Activated T-cell treated with anti-CD3 and anti-CD28 coated beads, Interleukin-2, amount 50 U/mL, for 1 hour (primary cell): ENCODE data around the gene CDH23.

ENCODE experiments used
- DNase-seq: peaks from one replicate; pipeline ENCODE4 v3.0.0-alpha.2; 2020

CDH23 gene

GRCh38 chr10:71753091-71753959 lies 356.6 kb downstream of the CDH23 start:
- no peak for DNase-seq

- DNase-seq: no peak
These were observed 357.3 kb downstream of the CDH23 start for GRCh38 chr10:71753960-71754505.

GRCh38 chr10:71754562-71754961 lies 357.8 kb downstream of the CDH23 start:
- no peak for DNase-seq

- no peak for DNase-seq
These were observed 358.6 kb downstream of the CDH23 start for GRCh38 chr10:71755179-71755879.

- DNase-seq: no peak
These were observed 359.8 kb downstream of the CDH23 start for GRCh38 chr10:71756311-71757191.

- peak; percentile 43 for DNase-seq
These were observed 360.7 kb downstream of the CDH23 start for GRCh38 chr10:71757399-71757922.

DNA sequence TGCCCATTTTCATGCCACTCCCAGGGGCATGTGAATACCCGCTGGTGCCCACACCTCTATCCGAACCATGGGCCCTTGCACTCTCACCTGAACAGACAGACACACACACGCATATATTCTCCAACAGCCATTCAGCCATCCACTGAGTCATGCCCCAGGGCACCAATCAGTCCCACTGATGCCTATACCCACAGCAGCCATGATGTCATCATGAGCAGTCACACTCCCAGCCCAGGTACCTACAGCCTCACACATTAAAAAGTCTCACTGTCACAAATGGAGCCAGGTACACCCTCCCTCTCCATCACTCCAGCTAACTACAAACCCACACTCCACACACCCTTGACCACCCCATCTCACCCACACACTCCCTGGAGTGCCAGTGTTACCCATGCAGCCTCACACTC lies 364.4 kb downstream of the CDH23 start:
- DNase-seq: peak; percentile 47

GRCh38 chr10:71761541-71762113 lies 364.9 kb downstream of the CDH23 start:
- DNase-seq: peak; percentile 25

- DNase-seq: no peak
These were observed 365.6 kb downstream of the CDH23 start for GRCh38 chr10:71762324-71762723.

GRCh38 chr10:71763352-71764127 lies 366.8 kb downstream of the CDH23 start:
- no peak for DNase-seq

DNA sequence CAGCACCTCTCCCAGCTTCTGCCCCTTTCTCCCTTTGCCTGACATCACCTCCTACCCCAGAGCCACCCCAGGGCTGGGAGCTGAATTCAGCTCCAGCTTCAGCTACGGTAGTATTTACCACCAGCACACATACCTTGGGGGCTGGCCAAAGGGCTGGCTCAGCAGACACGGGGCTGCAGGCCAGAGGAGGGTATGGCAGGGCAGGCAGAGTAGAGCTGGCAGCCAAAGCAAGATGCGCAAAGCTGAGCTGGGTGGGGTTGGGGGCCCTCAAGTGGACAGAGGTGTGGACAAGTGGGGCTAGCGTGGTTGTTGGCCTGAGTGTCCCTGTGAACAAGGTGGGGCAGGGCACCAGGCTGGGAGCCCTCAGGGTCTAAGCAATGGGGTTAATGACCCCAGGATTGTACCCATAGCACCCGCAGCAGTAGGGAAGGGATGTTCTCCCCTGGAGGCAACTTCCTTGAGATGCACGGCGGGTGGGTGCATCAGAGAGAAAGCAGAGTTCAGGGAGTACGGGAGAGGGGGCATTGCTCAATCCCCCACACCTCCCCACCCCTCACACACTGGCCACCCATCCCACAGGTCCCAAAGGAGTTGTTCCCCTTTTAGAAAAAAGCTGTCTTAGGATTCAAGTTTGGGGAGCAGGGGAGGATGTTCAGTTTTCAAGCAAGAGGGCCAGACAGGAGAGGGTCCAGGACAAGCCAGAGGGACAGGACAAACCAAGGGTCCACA lies 368.6 kb downstream of the CDH23 start:
- no peak for DNase-seq

GRCh38 chr10:71765906-71766716 lies 369.4 kb downstream of the CDH23 start:
- DNase-seq: no peak

DNA sequence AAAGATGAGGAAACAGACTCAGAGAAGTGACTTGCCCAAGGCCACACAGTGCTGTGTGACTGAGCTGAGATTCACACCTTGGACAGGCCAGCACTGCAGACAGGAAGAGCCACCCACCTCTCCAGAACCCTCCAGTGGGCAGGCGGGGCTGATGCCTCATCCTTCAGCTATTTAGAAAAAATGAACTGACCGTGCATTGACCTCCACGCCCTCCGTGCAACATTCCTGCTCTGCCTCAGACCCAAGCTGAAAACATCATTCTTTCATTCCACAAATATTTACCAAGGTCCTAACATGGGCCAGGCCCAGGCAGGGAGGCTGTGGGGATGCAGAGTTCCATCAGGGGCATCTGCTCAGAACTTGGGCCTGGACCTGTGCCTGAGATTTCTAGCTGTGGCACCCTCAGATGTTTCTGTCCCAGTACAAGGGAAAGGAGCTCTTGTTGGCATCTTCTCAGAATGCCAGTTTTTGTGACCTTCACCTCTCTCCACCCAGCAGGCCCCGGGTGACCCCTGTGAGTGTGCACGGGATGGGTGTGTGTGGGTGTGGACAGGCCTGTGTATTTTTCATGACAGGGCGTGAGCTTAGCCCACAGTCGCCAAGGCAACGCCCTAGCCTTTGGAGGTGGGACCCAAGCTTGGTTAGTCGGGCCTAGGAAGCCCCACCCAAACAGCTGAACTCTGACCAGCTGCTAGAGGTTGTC lies 370.1 kb downstream of the CDH23 start:
- DNase-seq: peak; percentile 34

DNA sequence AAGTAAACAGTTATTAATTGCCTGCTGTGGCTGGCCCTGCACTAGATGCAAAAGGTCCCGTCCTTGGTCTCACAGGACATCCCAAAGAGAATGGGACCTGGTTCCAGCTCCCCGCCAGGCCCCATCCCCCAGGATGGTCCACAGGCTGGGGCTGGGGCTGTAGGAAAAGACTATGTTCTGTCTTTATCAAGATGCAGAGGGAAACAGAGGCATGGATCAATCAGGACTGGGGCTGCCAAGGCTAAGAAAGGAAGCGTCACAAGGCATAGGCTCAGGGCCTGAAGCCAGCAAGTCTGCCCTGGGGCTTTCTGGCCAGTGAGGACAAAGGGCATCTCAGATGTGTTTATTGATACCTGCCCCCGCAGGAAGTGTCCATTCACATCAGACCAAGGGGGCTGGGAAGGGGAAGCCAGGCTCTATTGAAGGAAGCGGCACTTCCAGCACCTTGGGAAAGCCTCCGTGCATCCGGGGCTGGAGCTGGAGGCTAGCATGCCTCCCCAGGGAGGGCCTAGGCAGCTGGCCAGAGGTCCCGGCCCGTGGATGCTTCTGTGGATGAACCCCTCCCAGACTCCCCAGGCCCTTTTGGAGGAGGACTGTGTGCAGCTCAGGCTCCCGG lies 370.8 kb downstream of the CDH23 start:
- DNase-seq: no peak

- DNase-seq: peak; percentile 38
These were observed 372.6 kb downstream of the CDH23 start for GRCh38 chr10:71769279-71769823.

- DNase-seq: peak; percentile 28
These were observed 373.5 kb downstream of the CDH23 start for GRCh38 chr10:71770255-71770654.

- DNase-seq: peak; percentile 29
These were observed 374.1 kb downstream of the CDH23 start for GRCh38 chr10:71770789-71771188.

DNA sequence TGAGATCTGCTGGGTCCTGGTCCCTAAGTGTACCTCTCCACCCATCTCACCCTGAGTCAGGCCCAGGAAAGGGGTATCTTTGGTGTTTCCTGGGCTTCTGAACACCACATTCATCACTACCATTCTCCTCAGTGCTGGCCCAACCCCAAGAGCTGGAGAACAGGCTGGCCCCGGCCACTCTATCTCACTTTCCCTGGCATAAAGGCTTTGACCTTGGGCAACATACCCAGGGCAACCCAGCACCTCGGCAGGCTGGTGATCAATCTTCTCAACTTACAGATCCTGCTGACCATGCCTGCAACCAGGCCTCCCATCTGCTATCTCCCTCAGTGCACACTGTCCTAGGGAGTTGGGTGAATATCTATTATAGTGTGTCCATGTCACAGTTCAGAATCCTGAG lies 374.5 kb downstream of the CDH23 start:
- DNase-seq: peak; percentile 25
